ENCODE data around the gene SMARCD3. TPM values are rescaled to one million over a fixed set of nuclear protein-coding genes. Genes with fewer than 3 reads are reported as not detected.

The SMARCD3 gene
- total RNA-seq, 4 donors from 2014 or later: 25.3 to 43.4 (median 40.6) TPM

GRCh38 chr7:151238924-151239836 lies 9.3 kb downstream of the SMARCD3 start:
- peaks cover 17 to 83% (median 78%) of the 10 kb centered on the region in 4 donors for H3K36me3 ChIP-seq
- TF ChIP-seq CTCF (IDR thresholded peaks at IDR 0.05) (no peak), POLR2A (IDR thresholded peaks at IDR 0.05; ENCODE audit: low read depth) (no peak), EP300 (IDR thresholded peaks at IDR 0.05) (no peak), POLR2AphosphoS5 (IDR thresholded peaks at IDR 0.05) (no peak)
- DNase-seq (ENCODE audit: extremely low spot score): no peak

GRCh38 chr7:151238190-151238810 lies 10.2 kb downstream of the SMARCD3 start:
- 69% methylated on average over 7 of the region's 17 CpGs for WGBS

More at GRCh38 chr7:151238924-151239836, 9.3 kb downstream of the SMARCD3 start:
- Histone ChIP-seq H3K27ac (replicated peaks in 1 of 4) (no peak overlapping the region), H3K9me3 (no peaks in the 10 kb centered on the region), H3K27me3 (no peaks in the 10 kb centered on the region), H3K4me1 (peaks cover 15 to 35% (median 19%) of the 10 kb centered on the region in 4 donors), H3K4me3 (no peak overlapping the region)
- intact Hi-C loops (cut with DNase I): no loop called here
- WGBS: 84% methylated on average over 25 of the region's 25 CpGs

GRCh38 chr7:151237244-151238189 lies 11.0 kb downstream of the SMARCD3 start:
- 88% methylated on average over 39 of the region's 44 CpGs for WGBS
- no peak for DNase-seq (ENCODE audit: extremely low spot score)
- peaks cover 17 to 80% (median 76%) of the 10 kb centered on the region in 4 donors for H3K36me3 ChIP-seq

More at GRCh38 chr7:151238190-151238810, 10.2 kb downstream of the SMARCD3 start:
- TF ChIP-seq EP300 (IDR thresholded peaks at IDR 0.05) (no peak), CTCF (IDR thresholded peaks at IDR 0.05) (no peak), POLR2AphosphoS5 (IDR thresholded peaks at IDR 0.05) (no peak)
- no peaks in the 10 kb centered on the region for H3K9me3 ChIP-seq
- no peak overlapping the region for H3K27ac ChIP-seq (replicated peaks in 1 of 4)
- peaks cover 15 to 35% (median 19%) of the 10 kb centered on the region in 4 donors for H3K4me1 ChIP-seq
- H3K4me3 ChIP-seq: no peak overlapping the region
- no peak for DNase-seq (ENCODE audit: extremely low spot score)
- H3K27me3 ChIP-seq: no peaks in the 10 kb centered on the region
- H3K36me3 ChIP-seq: peaks cover 17 to 83% (median 78%) of the 10 kb centered on the region in 4 donors
- intact Hi-C loops (cut with DNase I): no loop called here

More at GRCh38 chr7:151237244-151238189, 11.0 kb downstream of the SMARCD3 start:
- H3K27ac ChIP-seq (replicated peaks in 1 of 4): no peak overlapping the region
- no peak overlapping the region for H3K4me3 ChIP-seq
- no peaks in the 10 kb centered on the region for H3K9me3 ChIP-seq
- TF ChIP-seq POLR2A (IDR thresholded peaks at IDR 0.05; ENCODE audit: low read depth) (no peak), CTCF (IDR thresholded peaks at IDR 0.05) (no peak), POLR2AphosphoS5 (IDR thresholded peaks at IDR 0.05) (no peak)
- no peaks in the 10 kb centered on the region for H3K27me3 ChIP-seq
- peaks cover 16 to 35% (median 21%) of the 10 kb centered on the region in 4 donors for H3K4me1 ChIP-seq
- intact Hi-C loops (cut with DNase I): no loop called here

Measured in esophagus muscularis mucosa (tissue), 4 donors.